SHP77 (cell line): Measurements from ENCODE around the gene CAPN7.

Source experiments
- DNase-seq, 2 experiments: peaks; one replicate each; lab custom pipeline; 2025; lab: John Stamatoyannopoulos, UW

CAPN7 gene

DNA sequence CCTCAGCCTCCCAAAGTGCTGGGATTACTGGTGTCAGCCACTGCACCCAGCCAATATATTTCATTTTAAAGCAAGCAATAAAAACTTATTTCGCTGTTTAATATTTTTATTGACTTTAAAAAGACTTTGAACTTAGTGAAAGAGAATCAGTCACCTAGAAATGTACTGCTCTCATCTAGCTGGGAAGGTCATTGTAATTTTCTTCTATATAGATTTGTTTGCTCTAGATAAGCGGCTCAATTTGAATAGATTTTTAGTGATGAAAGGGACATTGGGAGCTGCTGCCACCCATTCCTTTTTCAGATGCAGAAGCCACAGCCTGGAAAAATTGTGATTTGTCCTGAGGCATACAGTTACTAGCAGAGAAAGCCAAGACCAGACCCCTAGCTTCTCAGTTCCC is 40.1 kb downstream of the CAPN7 start:
- no peak for DNase-seq

DNA sequence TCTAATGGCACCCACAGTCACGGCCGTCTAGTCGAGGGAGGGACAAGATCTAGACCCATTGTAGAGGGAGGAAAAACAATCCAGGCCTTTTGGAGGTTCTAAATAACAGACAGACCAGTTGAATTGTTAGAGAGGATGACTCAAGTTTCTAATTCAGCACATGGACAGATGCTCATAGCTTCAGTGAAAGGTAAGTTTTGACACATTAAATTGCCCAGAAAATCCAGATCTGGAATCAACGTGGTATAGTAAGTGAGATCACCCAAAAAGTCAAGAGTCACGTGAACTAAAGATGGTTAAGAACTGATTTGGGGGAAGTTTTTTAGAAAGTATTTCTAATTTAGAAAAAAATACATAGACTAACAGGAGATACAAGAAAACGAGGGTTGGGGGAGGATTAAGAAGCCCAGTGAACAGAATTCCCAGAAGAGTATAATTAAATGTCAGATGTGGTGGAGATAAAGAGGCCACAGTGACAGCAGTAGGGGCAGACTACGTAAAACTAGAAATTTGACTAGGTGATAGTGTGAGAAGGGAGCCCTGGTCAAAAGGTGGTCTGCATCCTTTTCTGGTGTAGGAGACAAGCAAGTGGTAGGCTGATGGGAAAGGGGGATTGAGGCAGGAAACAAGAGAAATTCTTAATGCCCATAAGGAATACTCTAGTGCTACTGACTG is 47.1 kb downstream of the CAPN7 start:
- no peak for DNase-seq

DNA sequence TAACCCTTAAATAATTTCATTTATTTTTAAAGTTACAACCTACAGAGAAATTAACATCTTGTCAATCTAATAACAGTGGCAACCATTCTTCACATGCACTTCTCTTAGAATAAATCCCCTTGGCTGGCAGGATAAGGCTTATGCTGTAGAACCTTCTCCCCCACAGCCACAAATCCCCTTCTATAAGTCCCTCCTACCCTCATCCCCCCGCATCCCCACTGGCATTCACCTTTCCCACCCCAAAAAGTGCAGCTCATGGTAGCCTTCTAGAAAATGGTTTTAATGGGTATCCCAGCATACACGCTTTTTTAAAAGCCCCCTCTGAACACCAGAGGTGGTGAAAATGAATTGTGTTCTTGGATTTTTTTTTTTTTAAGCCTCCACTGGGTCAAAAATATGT is 49.2 kb downstream of the CAPN7 start:
- DNase-seq: no peak

DNA sequence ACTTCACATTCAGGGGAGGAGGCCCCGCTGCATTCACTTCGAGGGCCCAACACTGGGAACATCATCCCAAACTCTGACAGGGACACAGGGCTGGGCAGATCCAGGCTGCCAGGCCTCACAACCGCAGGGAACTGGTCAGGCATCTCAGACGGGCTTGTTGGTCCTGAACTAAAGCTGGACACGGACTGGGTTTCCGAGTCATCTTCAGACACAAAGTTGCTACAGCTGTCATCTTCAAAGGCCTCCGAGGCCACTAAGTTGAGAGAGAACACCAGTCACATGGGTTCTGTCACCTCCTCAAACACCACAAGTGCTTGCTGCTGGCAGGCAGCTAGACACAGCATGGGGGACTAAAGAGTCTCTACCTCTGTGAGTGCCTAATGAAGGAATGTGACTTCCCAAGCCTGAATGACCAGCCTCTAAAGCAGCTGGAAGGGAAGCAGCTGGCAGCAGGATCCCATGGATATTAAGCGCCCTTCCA is 50.9 kb downstream of the CAPN7 start:
- DNase-seq: no peak

GRCh38 chr3:15258720-15259119 is 52.7 kb downstream of the CAPN7 start:
- DNase-seq: no peak

- no peak for DNase-seq
These were observed 54.5 kb downstream of the CAPN7 start for GRCh38 chr3:15260531-15260930.

DNA sequence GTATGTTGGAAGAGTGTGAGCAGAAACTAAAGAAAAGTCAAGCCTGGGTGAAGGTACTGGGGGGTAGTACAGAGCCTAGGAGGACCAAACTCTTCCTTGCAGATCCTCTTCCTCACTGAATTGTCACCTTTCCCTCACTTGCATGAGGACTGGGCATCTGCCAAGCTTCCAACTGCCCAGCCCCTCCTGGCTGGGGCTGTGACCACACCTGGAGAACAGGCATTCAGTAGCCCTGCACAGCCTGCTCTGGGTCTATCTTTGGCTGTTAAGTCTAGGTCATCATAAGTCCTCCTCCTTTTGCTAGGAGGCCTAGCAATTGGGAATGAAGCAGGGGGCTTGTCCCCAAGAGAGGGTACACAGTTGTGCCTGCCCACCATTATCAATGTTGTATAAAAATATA is 55.2 kb downstream of the CAPN7 start:
- DNase-seq: no peak

DNA sequence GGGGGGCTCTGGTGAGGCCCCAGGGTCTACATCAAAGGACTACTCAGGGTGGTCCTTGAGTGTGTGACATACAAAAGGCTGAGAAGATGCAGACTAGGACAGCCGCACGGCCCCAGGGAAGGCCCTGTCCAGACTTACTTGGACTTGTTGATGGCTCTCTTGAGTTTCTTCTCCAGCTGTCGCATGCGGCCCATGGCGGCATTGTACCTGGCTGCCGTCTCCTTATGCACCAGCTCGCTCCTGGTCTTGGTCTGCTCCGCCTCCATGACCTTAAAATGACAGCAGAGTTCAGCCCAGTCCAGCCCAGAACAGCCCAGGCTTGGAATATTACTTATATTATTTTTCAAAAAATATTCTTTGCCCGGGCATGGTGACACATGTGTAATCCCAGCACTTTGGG is 56.0 kb downstream of the CAPN7 start:
- no peak for DNase-seq

DNA sequence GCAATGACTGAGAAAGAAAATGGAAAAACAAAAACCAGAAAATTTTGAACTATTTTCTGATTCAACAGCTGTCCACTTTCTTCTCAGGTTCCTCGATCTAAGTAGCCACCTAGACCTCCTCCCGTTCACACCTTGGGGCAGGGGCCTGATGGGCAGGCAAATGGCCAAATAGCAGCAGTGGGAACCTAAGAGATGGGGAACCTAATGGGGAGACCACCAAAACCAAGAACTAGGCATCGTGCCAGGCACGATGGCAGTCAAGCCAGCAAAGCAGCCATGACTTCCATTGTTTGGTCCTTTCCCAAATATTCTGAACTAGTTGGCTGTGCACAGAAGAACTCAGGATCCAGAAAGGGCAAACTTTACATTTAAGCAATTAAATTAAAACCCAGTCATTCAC is 57.1 kb downstream of the CAPN7 start:
- no peak for DNase-seq

DNA sequence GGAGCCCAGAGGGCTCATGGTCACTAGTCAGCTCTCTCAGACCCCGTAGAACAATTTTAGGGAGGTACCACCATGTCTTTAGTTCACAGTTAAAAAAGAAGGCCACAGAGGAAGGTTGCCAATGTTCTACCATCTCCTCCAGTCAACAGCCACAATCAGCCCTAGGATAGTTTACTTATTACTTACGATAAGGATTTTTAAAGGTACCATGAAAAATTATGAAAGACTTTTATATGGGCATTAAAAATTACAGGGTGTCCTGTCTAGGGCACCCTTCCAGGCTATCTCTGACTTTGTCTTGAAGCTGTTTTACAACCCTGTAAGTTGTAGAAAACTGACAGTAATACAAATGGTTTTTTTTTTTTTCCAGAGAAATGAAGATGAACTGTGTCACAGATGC is 57.9 kb downstream of the CAPN7 start:
- no peak for DNase-seq

- DNase-seq: no peak
These were observed 58.4 kb downstream of the CAPN7 start for GRCh38 chr3:15264486-15264885.

DNA sequence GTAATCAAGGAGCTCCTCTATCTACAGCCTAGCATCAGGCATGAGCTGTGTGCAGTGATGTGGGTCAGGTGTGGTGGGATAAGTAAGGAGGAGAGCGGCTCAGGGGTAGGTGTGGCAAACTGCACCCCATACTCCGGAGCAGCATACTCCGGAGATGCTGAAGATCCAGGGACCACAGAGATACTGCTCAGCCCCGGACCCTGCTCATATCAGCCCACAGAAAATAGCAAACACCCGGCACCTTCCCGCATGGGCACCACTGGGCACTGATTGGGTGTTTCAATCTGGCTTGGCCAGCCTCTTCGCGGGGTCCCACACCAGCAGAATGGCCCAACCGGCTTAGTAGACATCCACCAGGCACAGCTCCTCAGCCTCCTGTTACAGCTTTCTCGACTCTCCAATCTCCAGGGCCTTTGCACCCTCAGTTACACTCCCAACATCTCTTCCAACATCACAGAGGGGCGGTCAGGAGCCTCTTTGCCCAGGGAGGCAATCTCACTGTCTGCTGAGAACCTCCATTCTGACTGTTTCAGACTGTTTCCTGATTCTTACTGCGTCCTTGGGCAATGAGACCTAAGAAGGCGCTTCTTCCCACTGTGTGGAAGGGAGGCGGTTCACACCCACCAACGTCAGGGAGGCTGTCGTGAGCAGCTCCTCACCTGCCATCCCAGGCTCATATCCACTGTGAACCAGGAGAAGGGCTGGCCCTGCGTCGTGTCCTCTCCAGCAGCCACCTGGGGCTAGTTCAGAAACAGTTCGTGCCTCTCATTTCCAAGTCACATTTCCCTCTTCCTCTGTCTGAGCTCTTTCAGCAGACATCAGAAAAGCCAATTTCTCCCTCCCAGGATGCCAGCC is 59.8 kb downstream of the CAPN7 start:
- no peak for DNase-seq

- DNase-seq: no peak
These were observed 60.7 kb downstream of the CAPN7 start for GRCh38 chr3:15266510-15267376.

- no peak for DNase-seq
These were observed 61.5 kb downstream of the CAPN7 start for GRCh38 chr3:15267502-15267901.

- peak; percentile 76 to 85 for DNase-seq
These were observed 62.1 kb downstream of the CAPN7 start for GRCh38 chr3:15268033-15268631.

DNA sequence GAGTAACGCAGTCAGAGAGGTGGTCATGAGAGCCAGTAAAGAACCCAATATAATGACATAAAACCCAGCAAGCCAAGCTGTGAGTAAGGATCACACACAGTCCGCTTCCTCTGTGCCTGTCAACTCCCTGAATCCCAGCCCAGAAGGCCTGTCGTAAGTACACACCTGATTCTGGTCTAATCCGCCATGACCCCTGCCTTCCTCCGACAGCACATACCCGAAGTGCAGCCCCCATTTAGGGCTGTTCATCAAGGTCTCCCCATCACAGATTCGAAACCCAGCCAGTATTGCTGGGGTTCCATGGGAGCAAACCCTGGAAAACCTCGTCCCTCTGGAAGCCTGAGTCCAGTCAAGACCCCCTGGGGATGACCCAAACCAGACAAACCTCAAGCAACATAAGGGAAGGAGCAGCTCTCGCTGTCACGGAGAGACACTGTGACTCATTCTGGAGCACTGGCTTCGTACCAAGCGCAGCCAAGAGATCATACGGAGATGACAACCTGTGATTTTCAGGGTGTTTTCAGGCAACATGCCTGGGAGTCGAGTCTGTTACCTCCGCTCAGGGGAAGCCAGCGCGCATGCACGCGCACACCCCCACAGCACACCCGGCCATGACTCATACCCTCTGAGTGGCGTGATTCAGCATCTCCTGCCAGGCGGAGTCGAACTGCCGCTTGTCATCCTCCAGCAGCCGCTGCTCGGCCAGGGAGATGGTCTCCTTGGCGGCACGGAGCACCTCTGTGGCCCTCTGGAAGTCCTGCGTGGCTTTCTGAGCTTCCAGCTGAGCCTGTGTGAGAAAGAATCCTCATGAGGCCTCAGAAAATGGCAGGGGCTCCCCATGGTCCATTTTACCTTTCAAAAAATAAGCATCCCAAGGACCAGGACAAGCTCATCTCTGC is 63.3 kb downstream of the CAPN7 start:
- DNase-seq: peak; percentile 72 to 85

DNA sequence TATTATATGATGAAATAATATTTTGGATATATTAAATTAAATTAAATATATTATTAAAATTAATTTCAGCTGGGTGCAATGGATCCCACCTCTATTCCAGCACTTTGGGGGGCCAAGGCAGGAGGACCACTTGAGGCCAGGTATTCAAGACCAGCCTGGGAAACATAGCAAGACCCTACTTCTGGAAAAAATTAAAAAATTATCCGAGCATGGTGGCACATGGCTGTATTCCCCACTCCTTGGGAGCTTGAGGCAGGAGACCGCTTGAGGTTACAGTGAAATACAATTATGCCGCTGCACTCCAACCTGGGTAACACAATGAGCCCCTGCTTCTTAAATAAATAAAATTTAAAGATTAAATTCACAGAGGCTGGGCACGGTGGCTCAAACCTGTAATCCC is 65.0 kb downstream of the CAPN7 start:
- no peak for DNase-seq

- no peak for DNase-seq
These were observed 65.8 kb downstream of the CAPN7 start for GRCh38 chr3:15271785-15272381.

GRCh38 chr3:15272426-15273196 is 66.6 kb downstream of the CAPN7 start:
- no peak for DNase-seq

GRCh38 chr3:15273227-15273626 is 67.2 kb downstream of the CAPN7 start:
- DNase-seq: no peak
